Stimulated activated CD8-positive, alpha-beta memory T cell treated with anti-CD3 and anti-CD28 coated beads, Interleukin-4, amount 100 ng/mL, for 4 hours (primary cell): Measurements from ENCODE around the gene PTGER3.
"Not testable (repeated sequence)": the region's sequence is repeated elsewhere in the genome, so short reads cannot be mapped to it uniquely, and the experiment has no call there.

ENCODE experiments used
- DNase-seq, 2 donors: peaks; one replicate each; pipeline ENCODE4 v3.0.0-alpha.2; 2020; ENCODE audit warnings: low read depth in 2 of 2, low spot score in 1 of 2

Gene PTGER3

GRCh38 chr1:70961374-70961975 lies 86.1 kb downstream of the PTGER3 start:
- no peak for DNase-seq

GRCh38 chr1:70948396-70949017 lies 99.1 kb downstream of the PTGER3 start:
- DNase-seq: no peak

DNA sequence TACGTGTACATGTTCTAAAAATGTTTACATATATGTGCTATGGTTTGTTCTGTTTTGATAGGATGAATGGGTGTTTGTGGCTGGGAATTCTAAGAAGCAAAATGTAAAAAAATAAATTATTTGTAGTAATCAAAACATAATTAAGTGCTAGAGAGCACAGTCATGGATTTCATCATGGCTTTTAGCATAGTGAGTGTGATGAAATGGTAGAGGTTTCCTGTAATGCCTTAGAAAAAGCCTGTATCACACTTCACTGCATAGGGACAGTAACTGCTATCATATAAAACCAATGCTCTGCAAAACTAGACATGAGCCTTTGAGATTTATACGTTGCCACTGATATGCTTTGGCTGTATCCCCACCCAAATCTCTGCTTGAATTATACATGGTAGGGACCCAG lies 99.8 kb downstream of the PTGER3 start:
- DNase-seq: no peak

GRCh38 chr1:70945676-70946075 lies 101.9 kb downstream of the PTGER3 start:
- no peak for DNase-seq

DNA sequence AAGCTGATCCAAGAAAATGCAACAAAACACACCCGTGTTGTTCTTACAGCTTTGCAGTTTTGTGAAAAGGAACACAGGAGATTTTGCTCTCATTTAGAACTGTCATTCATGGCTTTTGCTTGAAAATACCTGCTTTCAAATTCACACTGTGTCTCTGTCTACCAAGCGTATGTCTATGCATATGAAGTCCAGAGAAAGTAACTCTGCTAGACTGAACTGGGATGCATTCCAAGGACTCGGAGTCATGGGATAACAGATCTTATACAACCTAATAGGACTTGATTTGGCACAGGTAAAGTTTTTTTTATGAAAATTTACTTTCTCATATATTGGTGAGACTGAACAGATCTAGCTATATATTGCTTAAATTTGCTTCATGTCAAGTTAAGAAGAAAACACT lies 102.4 kb downstream of the PTGER3 start:
- no peak for DNase-seq

DNA sequence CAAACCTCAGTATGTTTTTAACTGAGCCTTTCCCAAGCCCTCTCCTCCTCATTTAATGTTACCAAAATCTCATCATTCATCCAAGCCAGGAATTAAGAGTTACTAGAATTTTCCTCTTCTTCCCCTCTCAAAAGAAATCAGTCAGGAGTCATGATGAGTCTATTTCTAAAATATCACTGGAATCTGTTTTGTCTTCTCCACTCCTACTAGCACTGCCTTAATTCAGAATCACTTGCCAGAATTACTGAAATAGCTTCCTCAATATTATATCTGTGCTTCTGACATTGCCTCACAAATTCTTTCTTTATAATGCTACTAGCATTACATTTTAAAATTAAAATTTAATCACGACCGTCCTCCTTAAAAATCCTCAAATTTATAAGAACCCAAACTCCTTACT lies 106.1 kb downstream of the PTGER3 start:
- no peak for DNase-seq

- DNase-seq: not testable (repeated sequence)
These were observed 107.2 kb downstream of the PTGER3 start for GRCh38 chr1:70940398-70940797.

DNA sequence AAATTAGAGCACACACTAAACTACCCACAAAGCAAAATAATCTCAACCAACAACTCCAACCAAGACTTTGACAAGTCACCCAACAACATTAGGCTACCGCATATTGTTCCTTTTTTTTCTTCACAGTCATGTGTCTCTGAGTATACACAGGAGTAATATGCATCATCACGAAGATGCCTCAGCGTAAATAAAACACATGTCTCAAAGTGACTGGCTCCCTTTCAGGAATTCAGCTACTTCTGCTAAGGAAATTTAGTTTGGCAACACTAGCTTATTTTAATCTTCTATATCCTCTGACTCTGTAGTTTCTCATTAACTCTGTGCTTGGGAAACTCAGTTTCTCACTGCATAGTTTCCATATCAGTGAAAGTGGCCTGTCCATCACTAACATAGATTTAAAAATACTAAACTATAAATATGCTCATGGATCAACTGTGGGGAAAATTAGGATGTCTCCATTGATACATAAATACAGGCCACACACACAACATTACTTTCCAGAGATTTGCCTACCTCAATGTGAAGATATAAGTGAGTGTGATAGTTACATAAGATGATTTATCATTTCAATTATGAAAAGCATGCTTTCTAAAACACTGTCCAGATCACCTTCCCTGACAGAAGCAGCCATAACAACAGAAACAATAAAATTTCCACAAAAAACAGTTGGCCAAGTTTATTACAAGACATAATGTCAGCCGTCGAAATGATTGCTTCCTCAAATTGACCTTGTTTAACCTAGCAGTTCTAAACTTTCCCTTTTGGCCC lies 113.2 kb downstream of the PTGER3 start:
- DNase-seq: no peak

- no peak for DNase-seq
These were observed 117.6 kb downstream of the PTGER3 start for GRCh38 chr1:70930062-70930461.

DNA sequence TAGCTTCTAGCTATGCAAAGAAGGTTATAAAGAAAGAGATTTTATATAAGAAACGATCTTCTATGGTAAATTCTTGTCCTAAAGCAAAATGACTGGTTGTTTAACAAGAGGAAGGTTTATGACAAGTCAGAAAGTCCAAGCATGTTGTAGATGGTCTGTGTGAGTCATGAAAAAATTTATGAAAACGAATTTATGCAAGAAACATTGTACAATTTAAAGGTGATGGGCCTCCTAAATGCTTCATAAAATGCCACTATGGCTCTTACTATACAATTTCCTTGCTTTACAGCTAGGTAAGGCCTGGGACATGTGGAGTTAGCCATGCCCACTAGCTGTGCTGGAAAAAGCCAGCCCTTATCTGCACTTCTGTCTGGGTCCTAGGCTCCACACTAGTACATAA lies 125.4 kb downstream of the PTGER3 start:
- no peak for DNase-seq
